GM19025 (cell line): ENCODE measurements around the gene MS4A18.
"Not testable (repeated sequence)": the region's sequence is repeated elsewhere in the genome, so short reads cannot be mapped to it uniquely, and the experiment has no call there.

ENCODE experiments used
- ATAC-seq: cut with Tn5 transposase; IDR thresholded peaks from one replicate; pipeline ENCODE4 v1.9.1; 2021; ENCODE audit warnings: mild to moderate bottlenecking, low read depth, moderate library complexity; ENCODE audit not compliant: unreplicated experiment

Gene MS4A18

GRCh38 chr11:60724420-60724819 is at the start of gene MS4A18:
Gene MS4A18, plus strand, starts transcription at chr11:60724720.
- ATAC-seq, result no peak

GRCh38 chr11:60678231-60678630 is 46.3 kb upstream of the MS4A18 start:
- not testable (repeated sequence) for ATAC-seq

- ATAC-seq, result no peak
Measured at GRCh38 chr11:60679879-60680278, 44.6 kb upstream of the MS4A18 start.

GRCh38 chr11:60680455-60681119 is 43.9 kb upstream of the MS4A18 start:
- ATAC-seq, result no peak

- not testable (repeated sequence) for ATAC-seq
Measured at GRCh38 chr11:60684541-60684848, 40.0 kb upstream of the MS4A18 start.

- ATAC-seq, result no peak
Measured at GRCh38 chr11:60691661-60692060, 32.9 kb upstream of the MS4A18 start.

GRCh38 chr11:60699284-60699691 is 25.2 kb upstream of the MS4A18 start, which contains the start of gene MS4A8:
Gene MS4A8, plus strand, starts transcription at chr11:60699612. Its CDS starts 1,249 bp downstream, at chr11:60700861.
- ATAC-seq, result no peak

- ATAC-seq, result no peak
Measured at GRCh38 chr11:60699936-60700335, 24.6 kb upstream of the MS4A18 start.

- ATAC-seq, result no peak
Measured at GRCh38 chr11:60700689-60701468, 23.6 kb upstream of the MS4A18 start.

- ATAC-seq, result no peak
Measured at GRCh38 chr11:60701469-60701818, 23.1 kb upstream of the MS4A18 start.

- no peak for ATAC-seq
Measured at GRCh38 chr11:60703374-60703773, 21.1 kb upstream of the MS4A18 start.

GRCh38 chr11:60705895-60706294 is 18.6 kb upstream of the MS4A18 start:
- no peak for ATAC-seq

GRCh38 chr11:60706931-60707330 is 17.6 kb upstream of the MS4A18 start:
- ATAC-seq, result no peak

- no peak for ATAC-seq
Measured at GRCh38 chr11:60710482-60710881, 14.0 kb upstream of the MS4A18 start.

GRCh38 chr11:60711276-60711675 is 13.2 kb upstream of the MS4A18 start:
- no peak for ATAC-seq

GRCh38 chr11:60713423-60713822 is 11.1 kb upstream of the MS4A18 start:
- not testable (repeated sequence) for ATAC-seq

GRCh38 chr11:60717956-60718355 is 6.6 kb upstream of the MS4A18 start:
- ATAC-seq, result no peak

- ATAC-seq, result no peak
Measured at GRCh38 chr11:60718524-60719316, 5.8 kb upstream of the MS4A18 start.

- ATAC-seq, result no peak
Measured at GRCh38 chr11:60719391-60719790, 5.1 kb upstream of the MS4A18 start.

- ATAC-seq, result no peak
Measured at GRCh38 chr11:60720460-60720859, 4.1 kb upstream of the MS4A18 start.

- no peak for ATAC-seq
Measured at GRCh38 chr11:60725592-60725991, 1.1 kb downstream of the MS4A18 start.
